K562 (cell line): Measurements from ENCODE around the gene LDLRAD3. TPM values are rescaled to one million over a fixed set of nuclear protein-coding genes. Genes with fewer than 3 reads are reported as not detected.

Source experiments
- ATAC-seq: fragments of 200-7000 bp; cut with Tn5 transposase; 3 replicates; pipeline ENCODE4 v1.9.1; 2020; ENCODE audit warnings: moderate library complexity
- BruUV-seq: library from RNA; stranded (reverse); fragments of 400-500 nt; replicated peaks from 2 replicates; lab custom pipeline; 2021; lab: Mats Ljungman, UMichigan
- CTCF ChIA-PET: fragments of 300-600 bp; formaldehyde crosslinking; extraction: SDS; loops from one replicate; lab custom pipeline; 2021; ENCODE audit warnings: low intra/inter-chr PET ratio; lab: Yijun Ruan, JAX
- POLR2A ChIA-PET: fragments of 300-600, 350-650 bp; sonication (Branson Sonifier 250); formaldehyde crosslinking; extraction: SDS; loops from one replicate; lab custom pipeline; 2021; ENCODE audit warnings: antibody characterized with exemption, inconsistent platforms; lab: Yijun Ruan, JAX
- DNase-seq, 4 experiments: peaks; one replicate each; pipeline versions ENCODE4 v3.0.0 to v3.0.0-alpha.2; 2011 to 2018; ENCODE audit warnings: low spot score in 3 of 4, mixed read lengths in 3 of 4; ENCODE audit errors: extremely low read depth in 1 of 4
- FAIRE-seq: peaks from 2 replicates; lab custom pipeline; 2011; peaks lifted over from hg19 to GRCh38; lab: Jason Lieb, UNC
- H2AFZ ChIP-seq: 2 replicates; pipeline ENCODE4 v1.6.0; 2011; ENCODE audit warnings: low read depth, low read length, control low read depth, inconsistent platforms
- H3K27ac ChIP-seq: fragments of 200-600 bp; 3 replicates; pipeline ENCODE4 v1.8.0; 2011; ENCODE audit warnings: low read depth, mild to moderate bottlenecking, control low read depth, inconsistent platforms, low read length, moderate library complexity, mixed read lengths; ENCODE audit errors: extremely low read depth
- H3K27me3 ChIP-seq, 2 experiments: fragments of 300-600 bp in 1 of 2; 2 replicates in 1 of 2; 3 replicates in 1 of 2; pipeline versions ENCODE4 v1.6.0 to v1.8.0; 2011; ENCODE audit warnings: inconsistent platforms in 2 of 2, low read length in 2 of 2, mild to moderate bottlenecking in 1 of 2, mixed read lengths in 1 of 2, moderate library complexity in 1 of 2; ENCODE audit not compliant: control insufficient read depth in 2 of 2, insufficient read depth in 2 of 2
- H3K36me3 ChIP-seq: fragments of 300-600 bp; 3 replicates; pipeline ENCODE4 v1.8.0; 2011; ENCODE audit warnings: mild to moderate bottlenecking, low read length, inconsistent platforms; ENCODE audit not compliant: control insufficient read depth, insufficient read depth
- H3K4me1 ChIP-seq, 2 experiments: fragments of 200-600 bp in 1 of 2; replicated peaks in 1 of 2; 2 replicates in 1 of 2; 3 replicates in 1 of 2; pipeline versions ENCODE4 v1.5.1 to v1.8.0; 2011; ENCODE audit warnings: inconsistent platforms in 2 of 2, low read length in 2 of 2, mild to moderate bottlenecking in 1 of 2, mixed read lengths in 1 of 2, moderate library complexity in 1 of 2; ENCODE audit not compliant: control insufficient read depth in 2 of 2, insufficient read depth in 2 of 2
- H3K4me2 ChIP-seq: 2 replicates; pipeline ENCODE4 v1.6.1; 2011; ENCODE audit warnings: low read length, control low read depth, inconsistent platforms, mixed read lengths; ENCODE audit not compliant: insufficient read depth
- H3K4me3 ChIP-seq: fragments of 200-600 bp; sonication (generic), shearing (Covaris generic); 2 replicates; pipeline ENCODE4 v1.5.1; 2016; ENCODE audit warnings: control low read depth, inconsistent platforms
- H3K79me2 ChIP-seq: fragments of 200-600 bp; 3 replicates; pipeline ENCODE4 v1.8.0; 2011; ENCODE audit warnings: low read length, inconsistent platforms; ENCODE audit not compliant: control insufficient read depth, insufficient read depth
- H3K9ac ChIP-seq, 2 experiments: 2 replicates each; pipeline versions ENCODE4 v1.6.0 to v1.6.1; 2011; ENCODE audit warnings: low read depth in 2 of 2, low read length in 2 of 2, control low read depth in 1 of 2, inconsistent platforms in 1 of 2, mild to moderate bottlenecking in 1 of 2, mixed read lengths in 1 of 2; ENCODE audit not compliant: insufficient read depth in 1 of 2
- H3K9me1 ChIP-seq: one replicate; pipeline ENCODE4 v1.6.0; 2011; ENCODE audit warnings: inconsistent platforms, mild to moderate bottlenecking, low read length, moderate library complexity; ENCODE audit not compliant: control insufficient read depth, insufficient read depth
- H3K9me3 ChIP-seq: replicated peaks from 2 replicates; pipeline ENCODE4 v1.5.1; 2011; ENCODE audit warnings: low read depth, low read length, inconsistent platforms; ENCODE audit not compliant: control insufficient read depth, insufficient read depth
- H4K20me1 ChIP-seq: replicated peaks from 2 replicates; pipeline ENCODE4 v1.6.1; 2011; ENCODE audit warnings: low read length, inconsistent platforms, mixed read lengths; ENCODE audit not compliant: control insufficient read depth, insufficient read depth
- BACH1 ChIP-seq: fragments of 200-800 bp; sonication (Bioruptor generic); IDR thresholded peaks from 2 replicates; pipeline ENCODE4 v1.6.1; 2016; ENCODE audit warnings: missing genetic modification characterization, missing compliant biosample characterization
- CBFA2T3 ChIP-seq: fragments of 450-650 bp; IDR thresholded peaks from 2 replicates; pipeline ENCODE4 v1.6.1; 2017
- CBFB ChIP-seq: sonication (generic); formaldehyde crosslinking; IDR thresholded peaks from 2 replicates; pipeline ENCODE4 v1.4.0; 2020; ENCODE audit warnings: mild to moderate bottlenecking, missing genetic modification reagents
- CEBPG ChIP-seq, 3 experiments: fragments of 200-800 bp in 1 of 3; sonication (Bioruptor generic) in 1 of 3; sonication (generic) in 1 of 3; formaldehyde crosslinking in 1 of 3; IDR thresholded peaks in 2 of 3; conservative IDR thresholded peaks in 1 of 3; 2 replicates each; pipeline versions ENCODE4 v1.6.1 to v1.8.0; 2016 to 2022; ENCODE audit warnings: missing compliant biosample characterization in 2 of 3, missing genetic modification characterization in 2 of 3, mild to moderate bottlenecking in 1 of 3, missing genetic modification reagents in 1 of 3
- CHD4 ChIP-seq: fragments of 200-600 bp; sonication (generic); IDR thresholded peaks from 3 replicates; pipeline ENCODE4 v1.6.1; 2012; ENCODE audit warnings: low read depth, mild to moderate bottlenecking, mixed read lengths, low read length, inconsistent platforms; ENCODE audit not compliant: insufficient read depth, insufficient replicate concordance, poor library complexity, severe bottlenecking
- DMBX1 ChIP-seq: fragments of 250-450 bp; sonication (Bioruptor Pico); IDR thresholded peaks from 2 replicates; pipeline ENCODE4 v1.8.0; 2022; ENCODE audit warnings: inconsistent platforms, mild to moderate bottlenecking, moderate library complexity, borderline replicate concordance
- HNRNPLL ChIP-seq: fragments of 200-400 bp; formaldehyde crosslinking; IDR thresholded peaks from 2 replicates; pipeline ENCODE4 v1.6.1; 2017; ENCODE audit warnings: low read length, low read depth, mild to moderate bottlenecking; ENCODE audit not compliant: poor library complexity, severe bottlenecking
- MAFG ChIP-seq: fragments of 450-650 bp; conservative IDR thresholded peaks from 2 replicates; pipeline ENCODE4 v1.6.1; 2016; ENCODE audit warnings: missing genetic modification characterization, missing compliant biosample characterization
- VEZF1 ChIP-seq: fragments of 200-800 bp; sonication (Bioruptor generic); IDR thresholded peaks from 2 replicates; pipeline ENCODE4 v1.6.1; 2017; ENCODE audit warnings: missing genetic modification characterization, missing compliant biosample characterization
- ZNF175 ChIP-seq: fragments of 200-800 bp; sonication (Bioruptor generic); IDR thresholded peaks from 2 replicates; pipeline ENCODE4 v1.6.1; 2016; ENCODE audit warnings: low read depth, mild to moderate bottlenecking, missing genetic modification characterization, missing compliant biosample characterization
- ZNF589 ChIP-seq: fragments of 200-800 bp; sonication (Bioruptor generic); IDR thresholded peaks from 2 replicates; pipeline ENCODE4 v1.6.1; 2016; ENCODE audit warnings: low read depth, missing genetic modification characterization, missing compliant biosample characterization
- whole genome bisulfite sequencing: fragments of 100-300 bp; shearing (Covaris generic); methylation state at CpG from one replicate; pipeline ENCODE4 v1.1.6; 2016; ENCODE audit warnings: low coverage, mixed read lengths; ENCODE audit not compliant: insufficient coverage; ENCODE audit errors: missing lambda C conversion rate; 5-methylcytosine and 5-hydroxymethylcytosine counted together
- in situ Hi-C: fragments of 300-500 bp; cut with MboI; formaldehyde crosslinking; loops from 4 replicates; pipeline ENCODE4 v1.15.0; 2018; ENCODE audit warnings: inconsistent platforms, mixed read lengths
- intact Hi-C: fragments of 100-400 bp; cut with micrococcal nuclease; formaldehyde crosslinking; loops from 2 replicates; pipeline ENCODE4 v1.14.2; 2022
- polyA plus RNA-seq, 8 experiments: library from polyadenylated mRNA; depleted of rRNA in 4 of 8; stranded (reverse) in 5 of 8; unstranded in 3 of 8; fragments of >200 nt; fragmentation: Nextera tagmentation in 2 of 8; fragmentation: Illumina TruSeq in 1 of 8; extraction: Ambion mirVana in 2 of 8; extraction: Trizol in 1 of 8; gene quantifications; 2 replicates each; pipeline versions ENCODE4 v1.2.1 to v1.2.3, GENCODE V29; 2011 to 2014; ENCODE audit warnings: inconsistent platforms in 1 of 8, missing spikeins in 1 of 8
- total RNA-seq, 7 experiments: library from RNA; depleted of rRNA in 6 of 7; stranded (reverse); fragments of >200 nt in 6 of 7; fragmentation: Illumina TruSeq in 2 of 7; extraction: Trizol in 2 of 7; gene quantifications; 2 replicates each; pipeline versions ENCODE4 v1.2.1 to v1.2.3, GENCODE V29; 2011 to 2021; ENCODE audit warnings: low replicate concordance in 1 of 7
- TF ChIP-seq, protein P1 (sequence below), 2 experiments: fragments of 450-650 bp in 1 of 2; sonication (generic) in 1 of 2; formaldehyde crosslinking in 1 of 2; IDR thresholded peaks in 1 of 2; conservative IDR thresholded peaks in 1 of 2; 2 replicates each; pipeline versions ENCODE4 v1.6.1 to v1.8.1; 2016 to 2023; ENCODE audit warnings: mild to moderate bottlenecking in 2 of 2, moderate library complexity in 2 of 2, inconsistent platforms in 1 of 2, missing genetic modification reagents in 1 of 2
- TF ChIP-seq, protein P2 (sequence below), 2 experiments: IDR thresholded peaks in 1 of 2; conservative IDR thresholded peaks in 1 of 2; 2 replicates each; pipeline ENCODE4 v1.6.1; 2016; ENCODE audit warnings: low read depth in 2 of 2, mild to moderate bottlenecking in 1 of 2, missing compliant biosample characterization in 1 of 2, missing genetic modification characterization in 1 of 2, moderate library complexity in 1 of 2

The LDLRAD3 gene
- total and polyA plus RNA-seq, 9 of the 15 experiments (the other 6 are each of a cell fraction or from before 2014, with no cell fraction given) = 0.73 to 7.2 (median 3.5) TPM

GRCh38 chr11:36073411-36074203 lies 129.7 kb downstream of the LDLRAD3 start:
- H3K36me3 ChIP-seq = no peaks in the 10 kb centered on the region
- no peak overlapping the region for H3K9ac ChIP-seq
- ATAC-seq = peak; percentile 47
- no peak overlapping the region for H3K27ac ChIP-seq
- ChIA-PET POLR2A (interaction anchor here (0.7 to 1.4 kb wide), 3 partner anchors 11 to 635 kb away, joined by 3 to 9 read pairs (median 3); no protein-coding TSS in a partner anchor), CTCF (no interaction called here)
- peak overlapping the region; percentile 30 for H2AFZ ChIP-seq
- no peaks in the 10 kb centered on the region for H3K27me3 ChIP-seq
- in situ Hi-C loops (no loop called here), intact Hi-C loops (no loop called here)
- H3K9me1 ChIP-seq = no peaks in the 10 kb centered on the region
- no peak overlapping the region for H3K4me2 ChIP-seq
- FAIRE-seq = no peak
- H3K4me1 ChIP-seq = peaks cover 7 to 12% of the 10 kb centered on the region in 2 experiments
- BruUV-seq = no TSS peak
- WGBS = 49% methylated on average over 9 of the region's 9 CpGs
- H3K9me3 ChIP-seq = no peaks in the 10 kb centered on the region
- no peaks in the 10 kb centered on the region for H4K20me1 ChIP-seq
- no peaks in the 10 kb centered on the region for H3K79me2 ChIP-seq
- no peak for DNase-seq
- H3K4me3 ChIP-seq = no peak overlapping the region
- TF ChIP-seq CBFB (CRISPR knock-in tag) (no peak), BACH1 (tag) (0 out of 2 replicates have a peak, but pooled peaks have one; percentile 26), CBFA2T3 (peak; percentile 48), CEBPG (CRISPR knock-in tag; IDR thresholded peaks at IDR 0.05) (no peak), CEBPG (tag; conservative IDR thresholded peaks at IDR 0.05 in 1 of 2, IDR thresholded peaks at IDR 0.05 in 1 of 2) (0 out of 4 replicates have a peak, but pooled peaks of 1 of the 2 experiments have one; percentile 8), MAFG (tag) (0 out of 2 replicates have a peak, but pooled peaks have one; percentile 11), ZNF589 (CRISPR knock-in tag) (peak; percentile 73), ZNF175 (peak; percentile 30; the same call in 1 of the 2 replicates), VEZF1 (CRISPR knock-in tag) (peak; percentile 32; the same call in 1 of the 2 replicates), CHD4 (no peak), DMBX1 (CRISPR knock-in tag) (0 out of 2 replicates have a peak, but pooled peaks have one; percentile 24), HNRNPLL (no peak)
- TF ChIP-seq, protein P1, sequence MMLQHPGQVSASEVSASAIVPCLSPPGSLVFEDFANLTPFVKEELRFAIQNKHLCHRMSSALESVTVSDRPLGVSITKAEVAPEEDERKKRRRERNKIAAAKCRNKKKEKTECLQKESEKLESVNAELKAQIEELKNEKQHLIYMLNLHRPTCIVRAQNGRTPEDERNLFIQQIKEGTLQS (IDR thresholded peaks at IDR 0.05) = peak; percentile 60; the same call in 1 of the 2 replicates
- TF ChIP-seq, protein P1 (CRISPR knock-in tag; conservative IDR thresholded peaks at IDR 0.05) = no peak
- TF ChIP-seq, protein P2, sequence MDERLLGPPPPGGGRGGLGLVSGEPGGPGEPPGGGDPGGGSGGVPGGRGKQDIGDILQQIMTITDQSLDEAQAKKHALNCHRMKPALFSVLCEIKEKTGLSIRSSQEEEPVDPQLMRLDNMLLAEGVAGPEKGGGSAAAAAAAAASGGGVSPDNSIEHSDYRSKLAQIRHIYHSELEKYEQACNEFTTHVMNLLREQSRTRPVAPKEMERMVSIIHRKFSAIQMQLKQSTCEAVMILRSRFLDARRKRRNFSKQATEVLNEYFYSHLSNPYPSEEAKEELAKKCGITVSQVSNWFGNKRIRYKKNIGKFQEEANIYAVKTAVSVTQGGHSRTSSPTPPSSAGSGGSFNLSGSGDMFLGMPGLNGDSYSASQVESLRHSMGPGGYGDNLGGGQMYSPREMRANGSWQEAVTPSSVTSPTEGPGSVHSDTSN (CRISPR knock-in tag; IDR thresholded peaks at IDR 0.05; ENCODE audit: low read depth) = no peak
- TF ChIP-seq, protein P2 (tag; conservative IDR thresholded peaks at IDR 0.05; ENCODE audit: low read depth) = peak; percentile 87
